Measurements from ENCODE around the gene IFT22.

GRCh38 chr7:101363196-101363733 lies 41.7 kb upstream of the IFT22 start:
- TF ChIP-seq, protein P1, sequence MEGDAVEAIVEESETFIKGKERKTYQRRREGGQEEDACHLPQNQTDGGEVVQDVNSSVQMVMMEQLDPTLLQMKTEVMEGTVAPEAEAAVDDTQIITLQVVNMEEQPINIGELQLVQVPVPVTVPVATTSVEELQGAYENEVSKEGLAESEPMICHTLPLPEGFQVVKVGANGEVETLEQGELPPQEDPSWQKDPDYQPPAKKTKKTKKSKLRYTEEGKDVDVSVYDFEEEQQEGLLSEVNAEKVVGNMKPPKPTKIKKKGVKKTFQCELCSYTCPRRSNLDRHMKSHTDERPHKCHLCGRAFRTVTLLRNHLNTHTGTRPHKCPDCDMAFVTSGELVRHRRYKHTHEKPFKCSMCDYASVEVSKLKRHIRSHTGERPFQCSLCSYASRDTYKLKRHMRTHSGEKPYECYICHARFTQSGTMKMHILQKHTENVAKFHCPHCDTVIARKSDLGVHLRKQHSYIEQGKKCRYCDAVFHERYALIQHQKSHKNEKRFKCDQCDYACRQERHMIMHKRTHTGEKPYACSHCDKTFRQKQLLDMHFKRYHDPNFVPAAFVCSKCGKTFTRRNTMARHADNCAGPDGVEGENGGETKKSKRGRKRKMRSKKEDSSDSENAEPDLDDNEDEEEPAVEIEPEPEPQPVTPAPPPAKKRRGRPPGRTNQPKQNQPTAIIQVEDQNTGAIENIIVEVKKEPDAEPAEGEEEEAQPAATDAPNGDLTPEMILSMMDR (IDR thresholded peaks at IDR 0.05) = no peak
- TF ChIP-seq EP300 (IDR thresholded peaks at IDR 0.05) (no peak), POLR2A (IDR thresholded peaks at IDR 0.05) (no peak)

Measured in sigmoid colon (tissue), 4 donors.